Epithelial cell of prostate (primary cell): Measurements from ENCODE around the gene SH3BP5L.

Experiments
- DNase-seq: peaks from one replicate; pipeline ENCODE4 v3.0.0-alpha.2; 2011; ENCODE audit warnings: low read depth, low spot score
- H3K27ac ChIP-seq: fragments of 450-650 bp; 2 replicates; pipeline ENCODE4 v1.5.1; 2017; ENCODE audit warnings: mild to moderate bottlenecking

The SH3BP5L gene

DNA sequence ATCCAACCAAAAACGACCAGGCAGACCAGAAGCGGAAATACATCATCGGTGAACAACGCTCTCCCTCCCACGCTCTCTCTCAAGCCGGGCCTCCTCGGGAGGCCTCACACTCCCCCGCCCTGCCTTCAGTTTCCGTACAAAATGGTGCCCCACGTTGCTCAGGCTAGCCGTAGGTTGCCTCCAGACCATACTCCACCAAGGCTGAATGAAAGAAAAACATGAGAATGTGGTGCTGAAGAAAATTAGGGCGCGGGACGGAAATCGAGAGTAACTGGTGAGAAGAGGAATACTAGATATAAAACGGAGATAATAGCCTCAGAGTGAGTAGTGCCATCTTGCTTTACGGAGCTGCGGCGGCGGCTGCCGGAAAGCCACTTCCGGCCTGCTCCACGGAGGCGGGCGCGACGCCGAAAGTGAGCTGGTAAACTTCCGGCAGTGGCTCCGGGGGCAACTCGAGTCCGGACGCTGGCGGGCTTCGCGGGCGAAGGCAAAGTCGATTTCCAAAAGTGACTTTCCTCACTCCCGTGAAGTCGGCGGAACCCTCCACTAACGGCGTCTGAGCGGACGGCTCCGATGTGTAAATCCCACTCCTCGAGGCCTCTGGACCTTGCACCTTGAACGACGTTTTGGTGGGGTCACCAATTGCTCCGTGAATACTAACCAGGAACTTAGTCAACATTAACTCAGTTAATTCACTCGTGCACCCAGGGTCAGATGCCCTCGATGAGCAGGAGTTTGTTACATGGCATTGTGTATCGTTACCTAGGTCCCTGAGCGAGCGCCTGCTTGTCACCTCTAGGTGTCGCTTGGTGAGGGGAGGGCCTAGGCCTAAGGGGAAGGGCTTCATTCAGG, at the start of gene SH3BP5L:
SH3BP5L (minus strand) TSS at position 7 of the 852 bp plus-strand sequence. CDS start 980 bp downstream, outside the sequence.
- H3K27ac ChIP-seq = peak within 1 kb of the TSS; percentile 81
- no peak for DNase-seq

DNA sequence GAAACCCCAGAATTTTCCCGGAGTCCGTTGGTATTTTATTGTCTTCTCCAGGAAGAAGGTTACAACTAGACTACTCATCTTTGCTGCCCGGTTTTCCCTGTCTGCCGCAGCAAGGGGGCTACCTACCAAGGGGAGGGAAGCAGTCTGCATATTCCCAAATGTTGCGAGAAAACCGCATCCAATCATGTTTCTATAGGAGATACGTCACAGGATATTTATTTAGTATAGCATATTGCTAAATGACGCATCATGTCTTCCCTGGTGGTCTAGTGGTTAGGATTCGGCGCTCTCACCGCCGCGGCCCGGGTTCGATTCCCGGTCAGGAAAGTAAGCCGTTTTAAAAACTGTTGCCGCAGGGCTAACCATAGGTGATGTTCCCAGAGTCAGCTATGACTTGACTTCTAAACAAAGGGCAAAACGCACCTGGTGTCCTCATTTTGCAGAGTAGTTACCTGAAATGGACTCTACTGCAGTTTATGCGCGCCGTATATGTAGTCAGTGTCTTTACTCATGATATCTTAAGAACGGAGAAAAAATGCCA, 48.3 kb upstream of the SH3BP5L start:
- H3K27ac ChIP-seq = peak overlapping the region; percentile 82
- no peak for DNase-seq

DNA sequence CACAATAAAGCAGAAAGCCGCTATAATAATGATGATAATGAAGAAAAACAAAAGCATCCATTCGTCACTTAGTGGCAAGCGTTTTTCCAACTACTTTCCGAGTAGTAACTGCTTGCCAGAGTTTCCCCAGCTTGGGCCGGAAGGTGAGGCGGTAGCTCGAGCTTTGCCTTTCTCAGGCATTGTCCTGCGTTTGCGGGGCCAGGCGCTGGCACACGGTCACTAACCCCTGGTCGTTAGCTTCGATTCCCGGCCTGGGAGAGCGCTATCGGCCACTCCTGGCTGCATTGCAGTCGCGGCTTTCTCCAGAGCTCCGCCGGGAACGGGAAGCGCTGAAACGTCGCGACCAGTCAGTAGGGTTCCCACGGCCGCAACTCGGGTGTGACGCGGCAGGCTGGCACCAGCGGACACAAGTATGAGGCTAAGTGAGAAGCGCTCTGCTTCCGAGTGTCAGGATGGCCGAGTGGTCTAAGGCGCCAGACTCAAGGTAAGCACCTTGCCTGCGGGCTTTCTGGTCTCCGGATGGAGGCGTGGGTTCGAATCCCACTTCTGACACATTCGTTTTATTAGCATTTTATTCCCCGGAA, 47.8 kb upstream of the SH3BP5L start:
- H3K27ac ChIP-seq = peak overlapping the region; percentile 82
- peak; percentile 78 for DNase-seq

DNA sequence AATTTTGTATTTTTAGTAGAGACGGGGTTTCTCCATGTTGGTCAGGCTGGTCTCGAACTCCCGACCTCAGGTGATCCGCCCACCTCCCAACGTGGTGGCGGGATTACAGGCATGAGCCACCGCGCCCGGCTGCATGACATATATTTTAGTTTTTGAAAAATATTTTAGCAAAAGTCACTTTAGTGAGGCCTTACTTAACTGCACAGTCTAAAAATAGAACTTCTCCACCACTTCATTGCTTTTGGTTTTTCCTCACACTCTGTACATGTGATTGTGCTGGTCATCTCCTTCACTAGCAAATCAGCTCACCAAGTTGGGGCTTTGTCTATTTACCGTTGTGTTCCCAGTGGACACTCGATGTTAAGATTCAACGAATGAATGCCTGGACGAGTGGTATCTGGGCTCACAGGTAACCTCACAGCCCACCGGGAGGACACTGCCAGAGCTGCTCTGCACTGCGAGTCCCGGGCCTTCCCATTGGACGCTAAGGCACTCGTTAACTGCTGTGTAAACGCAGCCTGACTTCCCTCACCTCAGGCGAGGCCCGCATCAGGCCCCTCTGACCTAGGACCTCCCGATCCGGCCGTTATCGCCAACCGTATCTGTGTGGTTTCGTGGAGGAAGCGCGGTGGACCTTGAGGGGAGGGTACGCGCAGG, 47.2 kb upstream of the SH3BP5L start:
- peak overlapping the region; percentile 82 for H3K27ac ChIP-seq
- DNase-seq = no peak

DNA sequence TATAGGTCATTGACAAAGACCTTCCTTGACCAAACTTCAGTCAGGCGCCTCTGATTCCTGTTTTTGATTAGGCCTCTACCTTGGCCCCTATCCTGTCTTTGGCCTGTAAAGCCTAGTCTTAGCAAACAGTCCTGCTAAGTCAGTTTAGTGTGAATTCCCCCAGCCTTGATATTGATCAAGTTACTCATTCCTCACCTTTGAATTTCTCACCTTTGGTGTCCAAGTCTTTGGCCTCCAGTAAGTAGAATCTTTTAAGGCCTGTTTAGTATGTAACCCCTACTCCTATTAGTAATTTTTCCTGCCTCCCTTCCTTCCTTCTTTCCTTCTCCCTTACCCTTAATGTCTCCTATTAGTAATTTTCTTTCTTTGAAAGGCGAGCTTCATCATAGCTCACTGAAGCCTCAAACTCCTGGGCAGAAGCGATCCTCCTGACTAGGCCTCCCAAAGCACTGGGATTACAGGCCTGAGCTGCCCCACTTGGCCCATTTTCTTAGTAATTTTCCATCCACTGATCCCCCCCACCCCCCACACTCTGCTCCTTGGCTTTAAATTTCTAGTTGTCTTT, 46.2 kb upstream of the SH3BP5L start:
- H3K27ac ChIP-seq = peak overlapping the region; percentile 82
- DNase-seq = no peak

DNA sequence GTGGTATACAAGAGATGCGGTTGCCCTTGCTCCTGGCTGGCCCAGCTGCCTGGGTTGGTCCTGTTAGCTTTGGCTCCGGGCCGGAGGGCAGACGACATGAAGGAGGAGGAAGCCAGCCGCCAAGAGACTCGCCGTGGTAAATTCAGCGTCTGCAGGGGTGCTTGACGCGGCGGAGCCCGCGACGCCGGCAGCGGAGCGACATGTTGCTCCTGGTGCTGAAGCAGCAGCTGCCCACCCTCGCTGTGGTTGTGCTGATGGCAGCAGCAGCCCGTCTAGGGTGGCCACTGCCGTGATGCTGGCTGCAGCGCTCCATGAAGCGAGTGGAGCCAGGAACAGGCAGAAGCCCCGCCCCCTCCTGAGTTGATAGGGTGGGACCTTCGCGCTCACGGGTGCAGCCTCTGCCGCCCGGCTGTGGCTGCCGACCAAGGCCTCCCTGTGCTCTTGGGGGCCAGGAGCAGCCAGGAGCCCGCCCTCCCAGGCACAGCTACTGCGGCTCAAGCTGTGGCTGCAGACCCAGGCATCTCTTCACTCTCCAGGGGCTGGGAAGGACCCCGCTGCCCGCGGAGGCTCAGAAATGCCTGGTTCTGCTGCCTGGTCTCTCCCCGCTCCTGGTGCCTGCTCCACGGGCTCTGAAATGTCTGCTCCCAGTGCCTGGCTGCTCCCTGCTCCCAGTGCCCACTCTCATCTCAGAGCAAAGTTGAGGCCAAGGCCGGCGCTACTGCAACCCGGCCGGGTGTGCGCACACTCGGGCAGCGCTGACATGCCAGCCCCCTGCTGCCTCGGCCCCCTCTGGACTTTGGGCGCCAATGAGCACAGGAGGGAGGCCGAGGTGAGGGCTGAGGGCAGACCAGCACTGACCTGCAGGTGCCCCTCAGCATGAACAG, 37.5 kb upstream of the SH3BP5L start:
- H3K27ac ChIP-seq = no peak overlapping the region
- no peak for DNase-seq

DNA sequence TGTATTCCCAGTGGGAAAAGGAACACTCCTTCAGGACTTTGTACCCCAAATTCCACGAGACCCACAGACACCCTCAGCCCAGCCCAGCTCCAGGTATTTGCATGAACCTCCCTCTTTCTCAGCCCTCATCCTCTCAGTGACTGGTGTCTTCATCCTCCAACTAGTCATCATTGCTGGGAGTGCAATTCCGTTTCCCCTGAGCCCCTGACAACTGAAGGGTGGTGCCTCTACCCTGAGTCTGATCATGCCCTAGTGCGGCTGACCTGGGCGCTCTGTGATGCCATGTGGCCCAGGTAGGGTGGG, 36.9 kb upstream of the SH3BP5L start:
- no peak for DNase-seq
- H3K27ac ChIP-seq = no peak overlapping the region

DNA sequence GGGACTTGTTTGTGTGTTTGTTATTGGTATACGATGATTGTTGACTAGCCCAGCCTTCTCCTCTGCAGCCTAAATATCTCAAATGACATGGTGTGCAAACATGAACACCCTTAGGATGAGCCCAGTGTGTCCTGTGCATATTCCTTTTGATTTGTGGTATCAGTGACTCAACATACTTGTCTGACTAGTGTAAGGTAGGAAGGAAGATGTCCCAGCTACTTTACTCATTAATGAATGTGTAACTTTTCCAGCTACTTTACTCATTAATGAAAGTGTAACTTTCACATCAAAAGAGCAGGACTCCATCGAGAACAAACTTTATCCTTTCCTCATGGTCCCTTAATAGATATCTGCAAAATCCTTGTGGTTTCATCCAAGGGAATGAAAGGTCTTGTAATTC, 35.9 kb upstream of the SH3BP5L start:
- no peak for DNase-seq
- H3K27ac ChIP-seq = no peak overlapping the region

DNA sequence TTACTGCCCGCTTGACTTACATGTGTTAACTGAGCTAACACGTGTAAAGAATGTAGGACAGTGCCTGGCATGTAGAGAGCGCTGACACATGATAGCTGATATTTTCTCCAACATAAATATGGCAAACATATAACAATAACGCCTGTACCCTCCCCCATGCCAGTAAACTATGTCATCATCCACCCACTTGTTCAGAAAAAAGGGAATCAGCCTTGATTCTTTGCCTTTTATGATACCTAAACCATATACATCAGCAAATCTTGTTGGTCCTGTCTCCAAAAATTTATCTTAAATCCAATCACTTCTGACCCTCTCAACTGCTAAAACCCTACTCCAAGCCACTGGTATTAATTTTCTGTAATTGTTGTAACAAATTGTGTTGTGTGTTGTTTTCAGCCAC, 34.3 kb upstream of the SH3BP5L start:
- no peak for DNase-seq
- no peak overlapping the region for H3K27ac ChIP-seq

DNA sequence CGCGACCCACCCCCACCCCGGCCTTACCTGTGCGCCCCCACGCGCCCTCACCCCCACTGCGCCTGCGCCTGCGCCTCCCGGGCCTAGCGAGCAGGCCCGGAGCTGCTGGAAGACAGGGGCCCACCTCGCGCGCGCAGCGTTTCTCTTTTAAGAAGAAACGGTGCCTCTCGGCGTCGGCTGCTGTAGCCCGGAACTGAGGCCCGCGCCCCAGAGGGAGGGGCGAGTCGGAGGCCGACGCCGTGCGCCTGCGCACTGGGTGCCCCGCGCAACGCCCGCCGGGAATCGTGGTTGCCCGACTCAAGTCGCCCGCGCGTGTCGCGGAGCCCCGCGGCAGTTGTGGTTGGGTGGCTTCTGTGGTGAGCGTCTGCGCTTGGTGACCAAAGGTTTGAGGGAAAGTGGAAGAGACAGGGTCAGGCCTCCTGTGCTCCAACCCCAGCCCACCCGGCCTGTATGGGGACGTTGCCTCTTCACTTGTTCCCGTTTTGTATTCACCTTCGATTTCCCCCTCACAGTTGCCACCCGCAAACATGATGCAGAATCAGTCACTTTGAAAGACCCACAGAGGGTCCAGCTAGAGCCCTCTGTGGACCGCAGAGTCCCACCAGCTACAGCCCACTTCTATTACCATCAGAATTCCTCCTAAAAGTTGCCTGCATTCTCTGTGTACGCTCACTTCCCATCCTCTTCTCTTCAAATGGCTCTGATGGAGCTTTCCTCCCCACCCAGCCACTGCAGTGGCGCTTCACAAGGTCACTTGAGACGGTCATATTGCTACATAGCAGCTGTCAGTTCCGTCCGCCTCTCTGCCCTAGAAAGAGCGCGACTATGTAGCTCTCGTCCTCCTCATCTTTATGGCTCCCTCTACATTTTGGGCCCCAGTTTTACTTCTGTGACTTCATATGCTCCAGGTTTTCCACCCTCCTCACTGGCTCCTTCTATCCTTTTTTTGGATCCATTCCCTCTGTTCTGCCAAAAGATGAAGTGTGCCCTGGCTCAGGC, 33.5 kb upstream of the SH3BP5L start, which contains the start of gene ZNF692:
ZNF692 (minus strand) TSS at position 195 of the 999 bp plus-strand sequence. CDS start 776 bp downstream, outside the sequence.
- DNase-seq = no peak
- peak within 1 kb of the TSS; percentile 77 for H3K27ac ChIP-seq

DNA sequence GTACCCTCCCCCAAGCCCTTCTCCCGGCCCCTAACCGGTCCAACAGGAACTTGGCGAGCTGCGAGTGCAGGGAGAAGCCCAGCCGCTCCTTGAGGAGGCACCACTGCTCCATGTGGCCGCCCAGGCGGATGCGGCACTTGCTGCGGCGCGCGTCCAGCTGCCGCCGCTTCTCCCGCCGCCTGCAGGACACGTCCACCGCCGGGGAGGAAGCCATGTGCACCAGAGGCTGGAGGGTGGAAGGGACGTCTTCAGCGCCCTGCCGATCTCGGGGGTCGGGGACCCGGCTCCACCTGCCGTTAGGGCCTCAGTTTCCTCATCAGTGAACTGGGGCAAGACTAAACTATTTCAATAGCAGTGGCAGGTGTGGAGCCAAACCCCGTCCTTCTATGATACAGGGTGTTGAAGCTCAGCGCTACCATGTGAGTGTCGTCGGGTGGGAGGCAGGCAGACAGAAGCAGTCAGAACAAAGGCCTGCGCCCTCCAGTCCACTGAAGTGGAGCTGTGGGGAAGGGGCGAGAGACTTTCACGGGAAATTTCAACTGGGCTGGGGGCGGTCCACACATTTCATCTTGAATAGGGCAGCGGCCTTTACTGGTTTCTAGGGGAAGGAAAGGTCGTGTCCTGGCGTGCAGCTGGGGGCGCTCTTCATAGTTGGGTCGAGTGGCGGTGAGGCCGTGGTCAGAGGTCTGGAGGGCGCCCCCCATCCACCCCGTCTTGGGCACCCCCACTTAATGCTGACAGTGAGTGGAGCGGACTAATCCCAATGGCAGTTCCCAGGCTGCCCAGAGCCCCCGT, 32.6 kb upstream of the SH3BP5L start:
- H3K27ac ChIP-seq = peak overlapping the region; percentile 77
- no peak for DNase-seq

DNA sequence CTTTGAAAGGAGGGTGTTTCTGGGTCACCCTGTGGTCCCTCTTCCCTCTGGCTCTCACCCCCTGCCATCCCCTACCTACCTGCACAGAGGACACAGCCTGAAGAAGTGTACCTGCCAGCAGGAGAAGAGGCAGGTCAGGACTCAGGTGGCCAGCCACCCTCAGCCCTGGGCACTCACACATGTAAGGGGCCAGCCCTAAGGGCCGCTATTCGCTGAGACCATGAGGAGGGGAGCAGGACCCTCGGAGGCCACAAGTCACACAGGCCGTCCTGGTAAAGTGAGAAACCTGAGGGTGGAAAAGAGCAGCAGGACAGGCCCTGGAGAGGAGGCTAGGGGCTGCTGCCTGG, 32.0 kb upstream of the SH3BP5L start:
- peak overlapping the region; percentile 77 for H3K27ac ChIP-seq
- no peak for DNase-seq

DNA sequence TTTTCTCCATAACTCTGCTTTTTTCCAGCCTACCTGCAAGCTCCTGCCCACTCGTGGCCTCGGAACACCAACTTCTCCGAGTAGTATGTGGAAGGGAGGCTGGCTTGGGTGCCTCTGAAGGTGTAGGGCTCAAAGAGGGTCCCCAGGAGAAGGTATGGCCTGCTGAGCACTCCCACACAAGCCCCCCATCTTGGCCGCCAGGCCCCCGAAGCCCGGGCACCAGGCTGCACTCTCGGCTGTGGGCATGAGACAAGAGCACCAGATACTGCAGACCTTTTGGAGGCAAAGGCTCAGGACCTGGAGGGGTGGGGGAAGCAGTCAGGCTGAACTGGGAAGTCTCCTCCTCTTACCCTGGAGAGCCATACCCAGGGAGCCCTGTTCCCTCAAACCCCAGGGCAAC, 31.5 kb upstream of the SH3BP5L start:
- no peak for DNase-seq
- no peak overlapping the region for H3K27ac ChIP-seq

DNA sequence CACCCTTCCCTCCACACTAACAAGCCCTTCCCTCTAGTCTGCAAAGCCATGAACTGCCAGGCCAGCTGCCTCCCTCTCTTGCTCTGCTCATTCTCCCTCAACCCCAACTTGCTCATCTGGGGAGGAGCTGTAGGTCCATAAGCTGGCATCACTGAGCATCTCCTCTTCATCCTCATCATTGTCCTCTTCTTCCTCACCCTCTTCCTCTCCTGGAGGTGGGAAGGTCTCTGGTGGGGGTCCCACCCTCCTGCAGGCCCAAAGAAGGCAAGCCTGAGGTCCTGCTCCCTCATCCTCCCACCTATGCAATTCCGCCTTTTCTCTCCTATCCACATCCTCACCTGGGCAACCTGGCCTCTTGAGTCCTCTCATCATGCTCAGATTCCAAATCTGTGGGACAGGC, 30.5 kb upstream of the SH3BP5L start:
- no peak overlapping the region for H3K27ac ChIP-seq
- DNase-seq = no peak

DNA sequence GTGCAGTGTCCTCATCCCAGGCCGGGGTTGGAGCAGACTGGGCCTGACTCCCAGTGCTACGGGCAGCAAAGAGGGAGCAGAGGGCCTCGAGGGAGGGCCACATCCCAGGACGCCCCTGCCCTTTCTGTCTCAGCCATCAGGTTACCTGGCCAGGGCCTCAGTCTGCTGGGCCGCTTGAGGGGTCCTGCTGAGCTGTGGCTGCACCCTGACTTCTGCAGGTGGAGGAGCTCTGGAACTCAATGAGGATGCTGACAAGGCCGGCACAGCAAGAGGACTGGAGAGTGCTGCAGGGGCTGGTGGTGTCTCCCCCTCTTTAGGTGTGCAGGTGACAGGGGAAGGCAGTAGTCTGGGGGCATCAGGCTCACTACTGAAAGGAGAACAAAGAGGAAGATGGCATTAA, 29.9 kb upstream of the SH3BP5L start:
- no peak overlapping the region for H3K27ac ChIP-seq
- no peak for DNase-seq

DNA sequence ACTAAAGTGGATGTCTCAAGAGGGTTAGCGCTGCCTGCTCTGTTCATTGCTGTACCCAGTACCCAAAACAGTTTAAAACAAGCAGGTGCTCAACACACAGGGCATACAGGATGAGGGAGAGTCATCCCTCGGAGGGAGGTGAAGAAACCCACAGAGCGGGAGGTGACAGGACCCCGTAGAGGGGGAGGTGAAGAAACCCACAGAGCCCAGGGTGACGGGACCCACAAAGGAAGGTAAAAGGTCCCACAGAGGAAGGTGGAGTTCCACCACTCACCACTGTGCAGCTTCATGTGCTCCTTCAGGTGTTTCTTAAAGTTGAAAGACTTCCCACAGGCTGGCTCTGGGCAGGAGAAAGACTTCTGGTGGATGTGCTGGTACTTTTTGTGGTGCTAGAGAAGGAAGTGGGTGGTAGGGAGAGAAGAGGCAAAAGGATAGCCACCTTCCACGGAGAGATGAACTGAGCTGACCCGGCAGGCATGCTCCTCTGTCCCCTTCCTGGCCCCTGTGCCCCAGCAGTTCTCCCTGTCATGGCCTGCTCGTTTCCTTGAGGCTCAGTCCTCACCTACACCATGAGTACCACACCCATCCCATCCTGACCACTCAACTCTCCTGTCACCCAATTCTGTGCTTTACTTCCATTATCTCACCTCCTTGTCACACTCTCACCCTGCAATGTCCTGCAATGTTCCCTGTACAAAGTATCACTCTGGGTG, 28.1 kb upstream of the SH3BP5L start:
- H3K27ac ChIP-seq = no peak overlapping the region
- DNase-seq = no peak
